GM06990 (cell line): ENCODE data around the gene ARMC3.
"Not testable (repeated sequence)": the region's sequence is repeated elsewhere in the genome, so short reads cannot be mapped to it uniquely, and the experiment has no call there.

Experiments
- DNase-seq: peaks from one replicate; pipeline ENCODE4 v3.0.0-alpha.2; 2011; ENCODE audit not compliant: insufficient read length; ENCODE audit errors: extremely low read depth
- H3K27me3 ChIP-seq: replicated peaks from 2 replicates; pipeline ENCODE4 v1.6.0; 2011; ENCODE audit warnings: low read length; ENCODE audit not compliant: control insufficient read depth, insufficient read depth
- H3K36me3 ChIP-seq: 2 replicates; pipeline ENCODE4 v1.5.1; 2011; ENCODE audit warnings: low read length; ENCODE audit not compliant: control insufficient read depth, insufficient read depth
- H3K4me3 ChIP-seq: replicated peaks from 2 replicates; pipeline ENCODE4 v1.5.1; 2011; ENCODE audit warnings: low read depth, mild to moderate bottlenecking, control low read depth, low read length
- TF ChIP-seq, protein P1 (sequence below): IDR thresholded peaks from 2 replicates; pipeline ENCODE4 v1.5.1; 2011; ENCODE audit warnings: low read length, control low read depth, mild to moderate bottlenecking, inconsistent platforms; ENCODE audit not compliant: insufficient read depth, poor library complexity, severe bottlenecking

Gene ARMC3

DNA sequence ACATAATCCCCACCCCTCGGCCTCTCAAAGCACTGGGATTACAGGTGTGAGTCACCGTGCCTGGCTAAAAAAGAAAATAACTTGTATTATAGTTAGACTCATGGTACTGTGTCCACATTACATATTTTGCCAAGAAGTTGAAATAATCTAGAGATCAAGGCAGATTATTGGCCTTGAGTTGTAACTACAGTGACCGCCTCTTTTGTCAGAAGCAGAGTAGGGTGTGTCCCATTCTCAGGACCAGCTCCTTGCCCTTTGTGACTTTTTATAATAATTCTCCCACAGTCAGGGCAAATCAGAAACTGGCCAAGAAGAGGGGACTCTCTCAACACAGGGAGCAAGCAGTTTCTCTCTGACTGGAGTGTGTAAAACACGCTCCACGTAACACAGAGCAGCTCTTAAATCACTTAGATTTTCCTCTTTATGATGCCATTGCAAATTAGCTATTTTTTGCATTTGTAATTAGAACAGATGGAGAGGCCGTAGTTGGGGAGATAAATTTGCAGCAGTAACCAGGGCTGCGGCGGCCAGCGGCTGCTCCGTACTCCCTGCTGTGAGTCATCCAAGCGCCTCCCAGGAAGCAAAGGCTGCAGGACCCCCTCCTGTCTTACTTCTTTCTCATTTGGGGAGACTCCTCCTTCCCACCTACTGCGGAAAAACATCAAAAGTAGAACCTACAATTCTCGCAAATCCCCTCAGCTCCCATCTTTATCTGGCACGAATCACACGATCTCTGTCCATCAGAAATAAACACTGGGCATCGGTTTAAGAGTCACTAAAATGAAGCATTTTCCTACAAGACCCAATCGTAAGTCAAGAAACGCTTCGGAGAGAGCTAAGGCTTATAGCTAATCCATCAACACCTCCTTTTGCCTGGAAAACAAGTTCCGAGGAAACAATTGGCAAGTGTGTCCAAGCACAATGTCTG lies 135.5 kb downstream of the ARMC3 start:
- Histone ChIP-seq H3K27me3 (no peaks in the 10 kb centered on the region), H3K36me3 (no peaks in the 10 kb centered on the region), H3K4me3 (no peak overlapping the region)
- TF ChIP-seq, protein P1, sequence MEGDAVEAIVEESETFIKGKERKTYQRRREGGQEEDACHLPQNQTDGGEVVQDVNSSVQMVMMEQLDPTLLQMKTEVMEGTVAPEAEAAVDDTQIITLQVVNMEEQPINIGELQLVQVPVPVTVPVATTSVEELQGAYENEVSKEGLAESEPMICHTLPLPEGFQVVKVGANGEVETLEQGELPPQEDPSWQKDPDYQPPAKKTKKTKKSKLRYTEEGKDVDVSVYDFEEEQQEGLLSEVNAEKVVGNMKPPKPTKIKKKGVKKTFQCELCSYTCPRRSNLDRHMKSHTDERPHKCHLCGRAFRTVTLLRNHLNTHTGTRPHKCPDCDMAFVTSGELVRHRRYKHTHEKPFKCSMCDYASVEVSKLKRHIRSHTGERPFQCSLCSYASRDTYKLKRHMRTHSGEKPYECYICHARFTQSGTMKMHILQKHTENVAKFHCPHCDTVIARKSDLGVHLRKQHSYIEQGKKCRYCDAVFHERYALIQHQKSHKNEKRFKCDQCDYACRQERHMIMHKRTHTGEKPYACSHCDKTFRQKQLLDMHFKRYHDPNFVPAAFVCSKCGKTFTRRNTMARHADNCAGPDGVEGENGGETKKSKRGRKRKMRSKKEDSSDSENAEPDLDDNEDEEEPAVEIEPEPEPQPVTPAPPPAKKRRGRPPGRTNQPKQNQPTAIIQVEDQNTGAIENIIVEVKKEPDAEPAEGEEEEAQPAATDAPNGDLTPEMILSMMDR, result no peak
- DNase-seq, result no peak

DNA sequence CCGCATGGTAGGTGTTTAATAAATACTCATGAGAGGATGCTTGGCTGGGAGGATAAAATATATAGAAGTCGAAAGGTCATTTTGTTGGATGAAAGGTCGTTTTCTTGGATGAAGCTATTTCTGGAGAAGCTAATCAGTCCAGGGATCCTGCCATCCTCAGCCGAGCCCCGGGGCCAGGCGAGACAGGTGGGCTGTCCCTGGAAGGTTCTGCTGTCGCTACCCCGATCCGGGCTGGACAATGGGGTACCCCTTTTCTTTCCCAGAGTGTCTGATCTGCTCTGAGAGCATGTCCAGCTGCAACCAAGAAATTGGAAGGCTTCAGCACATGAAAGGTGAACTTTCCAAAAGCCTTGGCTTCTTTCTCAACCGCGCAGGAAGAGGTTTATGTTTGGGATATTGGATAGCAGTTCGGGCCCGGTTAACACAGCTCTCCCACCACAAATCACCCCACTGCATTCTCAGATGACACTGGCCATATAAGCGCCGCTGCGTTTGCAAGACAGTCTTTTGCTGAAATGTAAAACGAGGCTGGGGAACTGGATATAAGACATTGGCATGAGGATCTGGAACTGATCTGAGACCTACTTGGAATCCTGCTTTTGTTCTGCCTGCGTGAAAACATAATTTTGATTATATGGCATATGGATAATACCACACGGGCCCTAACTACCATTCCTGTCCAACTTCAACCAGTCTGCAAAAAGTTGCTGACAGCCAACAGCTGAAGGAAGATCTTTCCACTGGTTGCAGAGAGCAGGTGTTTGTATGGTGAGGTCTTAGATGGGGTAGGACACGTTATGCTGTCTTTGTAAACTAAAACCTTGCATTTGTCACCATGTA lies 136.3 kb downstream of the ARMC3 start:
- TF ChIP-seq, protein P1, result no peak
- no peak for DNase-seq
- Histone ChIP-seq H3K27me3 (no peaks in the 10 kb centered on the region), H3K36me3 (no peaks in the 10 kb centered on the region), H3K4me3 (no peak overlapping the region)

DNA sequence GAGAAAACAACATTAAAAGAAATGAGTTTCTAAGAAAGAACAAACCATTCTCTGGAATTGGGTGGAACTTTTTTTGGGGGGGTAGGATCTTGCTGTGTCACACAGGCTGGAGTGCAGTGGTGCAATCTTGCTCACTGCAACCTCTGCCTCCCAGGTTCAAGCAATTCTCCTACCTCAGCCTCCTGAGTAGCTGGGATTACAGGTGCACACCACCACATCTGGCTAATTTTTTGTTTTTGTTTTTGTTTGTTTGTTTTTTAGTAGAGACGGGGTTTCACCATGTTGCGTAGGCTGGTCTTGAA lies 136.9 kb downstream of the ARMC3 start:
- not testable (repeated sequence) for DNase-seq, H3K4me3 ChIP-seq

DNA sequence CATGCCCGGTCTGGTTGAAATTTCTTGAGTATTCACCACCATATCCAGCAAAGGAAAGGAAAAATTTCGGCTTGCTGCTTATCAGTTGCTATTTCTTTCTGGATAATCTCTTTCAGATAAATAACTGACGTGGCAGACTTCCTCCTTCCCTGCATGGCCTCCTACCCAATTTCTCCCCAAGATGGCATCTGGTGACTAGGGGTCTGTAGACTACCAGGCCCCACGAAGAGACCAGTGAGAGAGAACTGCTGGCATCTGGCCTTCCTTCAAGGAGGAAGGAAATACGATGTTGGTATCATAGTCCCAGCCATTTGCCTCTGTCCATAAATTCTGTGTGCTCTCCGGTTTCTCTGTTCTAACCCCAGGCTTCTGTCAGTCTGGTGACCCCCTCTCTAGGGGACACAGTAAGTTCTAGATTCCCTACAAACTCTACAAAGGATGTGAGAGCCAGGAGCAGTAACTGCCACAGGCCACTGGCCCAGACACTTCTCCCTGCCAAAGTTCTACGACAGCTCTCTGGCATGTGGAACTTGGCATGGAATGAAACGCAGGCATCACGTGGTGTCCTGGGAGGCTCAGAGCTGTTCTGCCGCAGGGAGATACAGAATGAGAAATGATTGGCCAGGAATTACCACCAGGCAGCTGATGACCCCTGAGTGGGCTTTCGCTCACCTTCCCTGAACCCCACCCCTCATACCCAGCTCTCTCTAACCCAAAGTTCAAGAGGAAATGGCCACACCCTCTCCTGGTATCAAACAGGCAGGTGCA lies 137.5 kb downstream of the ARMC3 start:
- TF ChIP-seq, protein P1, result no peak
- Histone ChIP-seq H3K36me3 (no peaks in the 10 kb centered on the region), H3K27me3 (no peaks in the 10 kb centered on the region), H3K4me3 (no peak overlapping the region)
- no peak for DNase-seq

More for the DNA sequence above, 136.9 kb downstream of the ARMC3 start:
- not testable (repeated sequence) for H3K27me3 ChIP-seq, H3K36me3 ChIP-seq

DNA sequence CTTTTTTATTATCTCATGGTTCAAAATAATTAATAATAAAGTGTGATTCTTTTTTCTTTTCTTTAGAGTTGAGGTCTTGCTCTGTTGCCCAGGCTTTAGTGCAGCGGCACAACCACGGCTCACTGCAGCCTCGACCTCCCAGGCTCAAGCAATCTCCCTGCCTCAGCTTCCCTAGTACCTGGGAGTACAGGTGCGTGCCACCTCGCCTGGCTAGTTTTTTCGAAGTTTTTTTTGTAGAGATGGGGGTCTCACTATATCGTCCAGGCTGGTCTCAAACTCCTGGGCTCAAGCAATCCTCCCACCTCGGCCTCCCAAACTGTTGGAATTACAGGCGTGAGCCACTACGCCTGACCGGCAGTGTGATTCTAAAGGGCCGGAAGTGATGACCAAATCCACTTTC lies 139.5 kb downstream of the ARMC3 start:
- no peaks in the 10 kb centered on the region for H3K27me3 ChIP-seq
- no peak for DNase-seq
- TF ChIP-seq, protein P1, result no peak
- no peaks in the 10 kb centered on the region for H3K36me3 ChIP-seq
- no peak overlapping the region for H3K4me3 ChIP-seq
